GM06990 (cell line): ENCODE measurements around the gene PMPCB.
A peak's percentile ranks its signal among the peaks of the same experiment; 100 is the strongest.
"Not testable (repeated sequence)": the region's sequence is repeated elsewhere in the genome, so short reads cannot be mapped to it uniquely, and the experiment has no call there.

ENCODE experiments used
- DNase-seq: peaks from one replicate; pipeline ENCODE4 v3.0.0-alpha.2; 2011; ENCODE audit not compliant: insufficient read length; ENCODE audit errors: extremely low read depth
- H3K27me3 ChIP-seq: replicated peaks from 2 replicates; pipeline ENCODE4 v1.6.0; 2011; ENCODE audit warnings: low read length; ENCODE audit not compliant: control insufficient read depth, insufficient read depth
- H3K36me3 ChIP-seq: 2 replicates; pipeline ENCODE4 v1.5.1; 2011; ENCODE audit warnings: low read length; ENCODE audit not compliant: control insufficient read depth, insufficient read depth
- H3K4me3 ChIP-seq: replicated peaks from 2 replicates; pipeline ENCODE4 v1.5.1; 2011; ENCODE audit warnings: low read depth, mild to moderate bottlenecking, control low read depth, low read length
- CTCF ChIP-seq: IDR thresholded peaks from 2 replicates; pipeline ENCODE4 v1.5.1; 2011; ENCODE audit warnings: low read length, control low read depth, mild to moderate bottlenecking, inconsistent platforms; ENCODE audit not compliant: insufficient read depth, poor library complexity, severe bottlenecking

Gene PMPCB

GRCh38 chr7:103296901-103297836 lies at the start of gene PMPCB:
Gene PMPCB (plus strand): TSS chr7:103297435. CDS start chr7:103297460, 25 bp downstream.
- peak; percentile 85 for DNase-seq
- H3K4me3 ChIP-seq = peak within 1 kb of the TSS; percentile 89
- peaks cover 4% of the 10 kb centered on the region for H3K36me3 ChIP-seq
- TF ChIP-seq CTCF = peak; percentile 96
- H3K27me3 ChIP-seq = no peaks in the 10 kb centered on the region

- H3K36me3 ChIP-seq, H3K4me3 ChIP-seq, DNase-seq, H3K27me3 ChIP-seq: not testable (repeated sequence)
Measured at GRCh38 chr7:103253699-103254506, 43.3 kb upstream of the PMPCB start.

- DNase-seq, H3K36me3 ChIP-seq, H3K4me3 ChIP-seq, H3K27me3 ChIP-seq: not testable (repeated sequence)
Measured at GRCh38 chr7:103264054-103264453, 33.2 kb upstream of the PMPCB start.

GRCh38 chr7:103266229-103266628 lies 31.0 kb upstream of the PMPCB start:
- not testable (repeated sequence) for H3K4me3 ChIP-seq, H3K36me3 ChIP-seq, H3K27me3 ChIP-seq, DNase-seq

DNA sequence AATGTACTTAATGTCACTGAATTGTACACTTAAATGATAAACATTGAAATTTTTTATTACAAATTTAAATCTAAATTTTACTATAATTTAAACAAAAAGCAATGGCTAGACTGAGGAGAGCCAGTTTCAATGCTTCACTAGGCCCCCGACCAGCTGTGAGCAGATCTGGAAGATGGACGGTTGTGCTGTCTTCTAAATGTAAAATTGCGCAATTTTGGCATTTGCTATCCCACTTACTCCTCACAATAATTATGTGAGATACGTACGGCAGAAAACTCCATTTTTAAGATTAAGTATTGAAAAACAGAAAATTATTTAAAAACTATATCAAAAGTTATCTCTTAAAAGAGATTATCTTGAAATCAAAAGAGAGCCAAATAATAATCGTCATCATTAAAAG lies 23.9 kb upstream of the PMPCB start:
- not testable (repeated sequence) for H3K4me3 ChIP-seq, H3K27me3 ChIP-seq, DNase-seq, H3K36me3 ChIP-seq

- H3K36me3 ChIP-seq, DNase-seq, H3K27me3 ChIP-seq, H3K4me3 ChIP-seq: not testable (repeated sequence)
Measured at GRCh38 chr7:103274867-103275266, 22.4 kb upstream of the PMPCB start.

DNA sequence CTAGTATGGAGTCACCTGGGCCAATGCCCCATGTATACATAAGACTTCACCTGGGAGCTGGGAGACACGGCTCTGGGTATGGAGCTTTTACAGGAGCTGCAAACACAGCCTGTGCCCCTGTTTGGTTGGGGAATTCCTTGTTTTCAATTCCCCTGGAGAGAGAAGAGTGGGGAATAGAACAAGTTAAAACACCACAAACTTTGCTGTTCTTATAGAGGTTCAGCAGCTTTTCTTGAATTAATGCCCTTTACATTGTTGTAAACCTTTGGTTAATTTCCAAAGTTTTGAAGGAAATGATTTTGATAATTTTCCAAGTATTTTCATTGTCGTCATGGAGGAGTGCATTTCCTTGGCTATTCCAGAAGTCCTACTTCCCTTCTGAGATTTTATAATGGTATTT lies 19.0 kb upstream of the PMPCB start:
- not testable (repeated sequence) for H3K36me3 ChIP-seq, DNase-seq, H3K27me3 ChIP-seq, H3K4me3 ChIP-seq

- not testable (repeated sequence) for DNase-seq, H3K36me3 ChIP-seq, H3K27me3 ChIP-seq
- H3K4me3 ChIP-seq = peak overlapping the region; percentile 78
Measured at GRCh38 chr7:103279636-103279962, 17.6 kb upstream of the PMPCB start.

- H3K27me3 ChIP-seq, H3K36me3 ChIP-seq: not testable (repeated sequence)
- peak; percentile 84 for DNase-seq
- H3K4me3 ChIP-seq = peak overlapping the region; percentile 78
Measured at GRCh38 chr7:103279963-103280802, 17.1 kb upstream of the PMPCB start.

DNA sequence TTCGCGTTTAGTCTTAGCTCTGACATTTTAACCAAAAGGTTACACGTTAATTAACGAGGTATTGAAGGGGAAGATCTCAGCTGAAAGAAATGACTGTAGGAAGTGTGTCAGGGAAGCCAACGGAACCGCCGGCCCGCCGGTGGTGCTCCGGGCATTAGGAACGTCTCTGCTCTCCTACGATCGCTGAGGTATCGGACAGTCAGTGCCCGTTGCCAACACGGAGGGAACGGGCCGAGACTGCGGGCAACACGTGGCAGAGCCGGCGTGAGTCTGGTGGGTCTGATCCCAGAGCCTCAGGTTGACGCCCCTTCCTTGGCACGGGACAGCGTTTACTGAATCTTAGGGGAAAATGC lies 16.5 kb upstream of the PMPCB start:
- not testable (repeated sequence) for H3K36me3 ChIP-seq, H3K27me3 ChIP-seq, DNase-seq
- peak overlapping the region; percentile 78 for H3K4me3 ChIP-seq

DNA sequence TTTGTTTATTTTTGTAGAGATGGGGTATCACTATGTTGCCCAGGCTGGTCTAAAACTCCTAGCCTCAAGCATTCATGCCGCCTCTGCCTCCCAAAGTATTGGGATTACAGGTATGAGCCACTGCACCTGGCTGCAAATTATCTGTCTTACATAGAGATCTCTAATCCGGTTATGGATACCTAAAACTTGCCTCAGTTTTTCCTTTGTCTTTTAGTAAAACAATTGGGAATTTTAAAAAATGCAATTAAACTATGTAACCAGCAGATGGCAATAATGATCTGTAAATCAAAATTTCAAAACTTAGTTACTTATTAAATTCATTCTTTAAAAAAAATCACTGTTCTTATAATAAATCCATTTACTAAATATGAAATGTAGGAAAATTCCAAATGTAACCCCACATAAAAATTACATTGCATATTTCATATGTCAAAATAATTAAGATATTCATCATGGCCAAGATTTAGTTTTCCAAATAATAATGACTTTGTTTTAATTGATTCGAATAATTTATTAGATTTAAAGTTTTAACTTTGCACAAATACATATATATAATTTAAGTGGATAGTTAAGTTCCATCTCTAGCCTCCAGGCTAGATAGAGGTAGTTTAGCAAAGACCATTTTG lies 14.3 kb upstream of the PMPCB start:
- not testable (repeated sequence) for H3K36me3 ChIP-seq, H3K27me3 ChIP-seq, DNase-seq, H3K4me3 ChIP-seq
